NCI-H1436 treated with DMSO at 0.1 percent for 48 hours (cell line): ENCODE data around the gene CROCC2.

ENCODE experiments used
- DNase-seq: peaks from one replicate; lab custom pipeline; 2025; lab: John Stamatoyannopoulos, UW

CROCC2 gene

DNA sequence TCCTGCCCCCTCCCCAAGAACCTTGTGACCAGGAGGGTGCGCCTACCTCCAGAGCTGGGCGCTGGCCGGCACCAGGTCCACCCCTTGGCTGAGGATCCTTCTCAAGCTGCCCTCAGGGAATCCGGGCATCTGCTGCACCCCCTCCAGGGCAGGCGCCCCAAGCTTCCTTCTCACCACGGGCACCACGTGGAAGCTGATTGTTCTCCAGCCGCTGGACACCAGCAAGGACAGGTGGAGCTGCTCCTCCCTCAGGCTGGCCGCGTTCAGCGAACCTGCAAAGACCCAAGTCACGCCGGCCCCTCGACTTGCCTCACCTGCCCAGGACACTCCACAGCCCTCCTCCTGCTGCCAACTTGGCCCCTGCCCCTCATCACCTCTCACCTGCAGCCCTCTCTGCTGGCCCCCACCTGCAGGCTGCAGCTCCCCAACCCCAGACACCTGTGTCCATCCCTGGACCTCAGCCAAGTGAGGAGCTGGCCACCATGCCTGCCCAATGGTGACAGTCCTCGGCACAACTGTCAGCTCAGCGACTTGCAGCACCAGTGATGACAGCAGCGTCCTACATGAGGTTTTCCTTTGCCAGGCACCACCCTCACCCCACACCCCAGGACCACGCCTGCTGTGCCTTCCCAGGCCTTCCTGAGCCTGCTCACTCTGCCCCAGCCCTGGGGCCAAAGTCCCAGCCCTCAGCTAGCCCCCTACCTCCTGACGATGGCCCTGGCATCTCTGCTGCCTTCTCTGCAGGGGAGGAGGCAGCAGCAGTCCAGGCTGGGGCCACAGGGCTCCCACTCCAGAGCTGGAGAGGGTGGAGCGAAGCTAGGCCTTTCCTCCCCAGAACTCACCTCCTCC lies 14.4 kb upstream of the CROCC2 start:
- no peak for DNase-seq

DNA sequence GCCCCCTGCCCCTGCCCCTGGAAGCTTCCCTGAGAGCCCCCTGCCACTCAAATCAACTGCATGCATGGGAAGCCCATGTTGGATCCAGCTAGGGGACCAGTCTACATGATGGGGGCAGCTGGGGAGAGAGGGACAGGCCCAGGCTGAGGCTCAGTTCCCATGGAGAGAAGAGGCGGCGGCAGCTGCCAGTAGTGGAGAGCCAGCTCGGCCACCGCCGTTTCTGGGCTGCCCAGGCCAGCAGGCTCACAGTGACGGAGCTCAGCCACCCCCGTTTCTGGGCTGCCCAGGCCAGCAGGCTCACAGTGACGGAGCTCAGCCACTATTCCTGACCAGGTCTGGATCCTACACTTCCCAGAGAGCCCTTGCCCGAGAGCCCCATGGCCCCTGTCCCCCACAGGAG lies 13.8 kb upstream of the CROCC2 start:
- DNase-seq: no peak

- DNase-seq: no peak
These were observed 13.2 kb upstream of the CROCC2 start for GRCh38 chr2:240892925-240893324.

GRCh38 chr2:240893363-240893844 lies 12.7 kb upstream of the CROCC2 start:
- no peak for DNase-seq

DNA sequence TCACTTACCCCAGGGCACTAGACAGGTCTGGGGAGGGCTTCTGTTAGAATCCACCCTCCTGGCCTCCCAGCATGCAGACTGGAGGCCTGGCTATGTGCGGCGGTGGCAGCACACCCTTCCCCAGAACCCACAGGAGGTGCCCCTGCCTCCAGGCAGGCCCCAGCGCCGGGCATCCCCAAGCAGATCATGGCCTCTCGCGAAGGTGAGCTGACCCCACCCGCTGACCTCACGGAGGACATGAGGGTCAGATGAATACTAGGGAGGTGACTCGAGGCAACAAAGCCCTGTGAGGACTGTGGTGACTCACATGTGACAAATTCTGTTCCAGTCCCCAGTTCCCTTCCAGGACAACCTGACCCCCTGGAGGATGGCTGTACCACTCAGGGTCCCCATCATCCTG lies 12.1 kb upstream of the CROCC2 start:
- DNase-seq: no peak

- no peak for DNase-seq
These were observed 11.1 kb upstream of the CROCC2 start for GRCh38 chr2:240894836-240895558.

- DNase-seq: no peak
These were observed 10.3 kb upstream of the CROCC2 start, which contains the start of gene MAB21L4 for GRCh38 chr2:240895656-240896388. MAB21L4 (minus strand) TSS chr2:240896156; CDS start chr2:240895997, 159 bp downstream.

GRCh38 chr2:240896394-240896793 lies 9.7 kb upstream of the CROCC2 start:
- DNase-seq: no peak

DNA sequence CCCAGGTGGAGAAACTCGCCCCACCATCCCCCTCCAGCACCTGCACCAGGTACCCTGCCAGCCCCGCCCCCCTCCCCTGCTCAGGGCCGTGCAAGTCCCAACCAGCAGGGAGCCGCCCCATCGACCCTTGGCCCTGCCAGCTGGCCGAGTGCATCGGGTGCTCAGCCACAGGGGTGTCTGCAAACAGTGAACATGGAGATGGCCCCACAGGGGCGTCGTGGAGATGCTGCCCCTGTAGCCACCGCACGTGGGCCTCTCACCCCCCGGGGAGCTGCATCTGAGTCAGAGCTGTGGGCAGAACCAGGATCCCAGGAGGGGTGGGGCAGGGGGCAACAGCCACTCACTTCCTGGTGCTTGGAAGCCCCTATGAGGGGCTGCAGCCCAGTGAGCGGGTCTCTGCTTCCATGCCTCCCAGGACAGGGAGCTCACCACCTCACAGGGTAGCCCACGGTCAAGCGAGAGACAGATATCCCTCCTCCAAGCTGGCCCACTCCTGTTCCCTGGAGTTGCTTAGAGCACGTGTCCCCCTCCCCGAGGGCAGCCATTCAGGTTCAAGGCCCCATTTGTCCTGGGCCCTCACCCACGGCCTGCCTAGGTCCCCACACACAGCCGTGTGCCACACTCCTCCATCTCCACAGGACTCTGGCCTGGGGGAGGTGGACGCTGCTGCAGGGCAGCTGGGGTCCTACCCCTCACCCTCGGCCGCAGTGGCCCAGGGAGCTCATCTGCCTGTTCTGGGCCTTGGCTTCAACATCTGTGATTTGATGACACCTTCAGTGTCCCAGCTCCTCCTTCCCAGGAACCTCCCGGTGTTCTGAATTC lies 9.1 kb upstream of the CROCC2 start:
- no peak for DNase-seq

GRCh38 chr2:240898108-240898730 lies 7.9 kb upstream of the CROCC2 start:
- no peak for DNase-seq

DNA sequence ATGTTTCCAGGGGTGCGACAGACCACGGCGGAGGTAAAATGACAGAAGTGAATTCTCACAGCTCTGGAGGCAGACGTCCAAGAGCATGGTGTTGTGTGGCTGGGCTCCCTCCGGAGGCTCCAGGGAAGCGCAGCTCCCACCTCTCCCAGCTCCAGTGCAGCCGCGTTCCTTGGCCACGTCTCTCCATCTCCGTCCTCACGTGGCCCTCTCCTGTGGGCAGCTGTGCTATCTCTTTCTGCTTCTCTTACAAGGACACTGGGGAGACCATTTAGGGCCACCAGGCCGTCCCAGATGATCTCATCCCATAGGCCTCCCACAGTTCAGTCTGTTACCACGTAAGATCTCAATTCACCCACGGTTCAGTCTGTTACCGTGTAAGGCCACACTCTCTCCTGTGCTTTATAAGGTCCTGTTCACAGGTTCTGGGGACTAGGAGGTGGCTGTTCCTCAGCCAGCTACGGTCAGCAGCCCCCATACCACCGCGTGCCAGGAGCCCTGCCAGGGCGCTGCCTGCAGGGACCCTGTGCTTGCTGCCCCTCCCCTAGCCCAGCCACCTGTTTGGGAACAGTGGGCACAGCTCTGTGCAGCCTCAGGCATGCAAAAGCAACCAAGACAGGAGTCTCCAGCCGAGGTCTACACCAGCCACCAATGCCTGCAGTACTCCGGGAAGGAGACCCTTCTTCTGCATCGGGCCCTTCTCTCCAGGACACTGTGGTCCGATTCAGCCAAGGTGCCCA lies 7.2 kb upstream of the CROCC2 start:
- no peak for DNase-seq

GRCh38 chr2:240899468-240899865 lies 6.7 kb upstream of the CROCC2 start:
- DNase-seq: no peak

DNA sequence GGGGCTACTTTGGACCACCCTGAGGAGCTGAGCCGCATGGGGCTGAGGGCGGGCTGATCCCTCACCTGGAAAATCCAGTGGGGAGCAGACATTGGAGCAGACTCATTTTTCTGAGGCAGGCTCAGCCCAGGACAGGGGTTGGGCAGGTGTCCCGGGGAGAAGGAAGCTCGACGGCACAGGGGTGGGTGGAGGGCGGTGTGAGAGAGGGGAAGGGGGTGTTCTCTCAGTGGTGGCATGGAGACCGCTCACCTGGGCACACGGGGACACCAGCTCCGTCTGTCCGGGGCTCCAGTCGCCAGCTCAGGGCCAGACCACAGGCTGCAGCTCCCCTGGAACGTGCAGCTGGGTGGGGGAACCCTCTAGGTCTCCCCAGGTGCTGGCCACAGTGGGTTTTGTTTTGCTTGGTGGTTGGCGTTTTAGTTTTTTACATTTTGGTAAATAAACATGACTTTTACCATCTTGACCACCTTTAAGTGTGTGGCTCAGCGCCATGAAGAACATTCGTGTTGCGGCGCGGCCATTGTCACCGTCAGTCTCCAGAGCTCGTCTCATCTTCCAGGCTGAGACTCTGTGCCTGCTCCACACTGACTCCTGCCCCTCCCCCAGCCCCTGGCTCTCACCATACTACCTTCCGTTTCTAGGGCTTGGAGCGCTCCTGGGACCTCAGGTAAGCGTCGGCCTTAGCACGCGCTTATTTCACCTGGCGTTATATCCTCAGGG lies 5.8 kb upstream of the CROCC2 start:
- DNase-seq: no peak

GRCh38 chr2:240901986-240902614 lies 4.0 kb upstream of the CROCC2 start:
- DNase-seq: no peak

GRCh38 chr2:240902615-240903041 lies 3.5 kb upstream of the CROCC2 start:
- no peak for DNase-seq

DNA sequence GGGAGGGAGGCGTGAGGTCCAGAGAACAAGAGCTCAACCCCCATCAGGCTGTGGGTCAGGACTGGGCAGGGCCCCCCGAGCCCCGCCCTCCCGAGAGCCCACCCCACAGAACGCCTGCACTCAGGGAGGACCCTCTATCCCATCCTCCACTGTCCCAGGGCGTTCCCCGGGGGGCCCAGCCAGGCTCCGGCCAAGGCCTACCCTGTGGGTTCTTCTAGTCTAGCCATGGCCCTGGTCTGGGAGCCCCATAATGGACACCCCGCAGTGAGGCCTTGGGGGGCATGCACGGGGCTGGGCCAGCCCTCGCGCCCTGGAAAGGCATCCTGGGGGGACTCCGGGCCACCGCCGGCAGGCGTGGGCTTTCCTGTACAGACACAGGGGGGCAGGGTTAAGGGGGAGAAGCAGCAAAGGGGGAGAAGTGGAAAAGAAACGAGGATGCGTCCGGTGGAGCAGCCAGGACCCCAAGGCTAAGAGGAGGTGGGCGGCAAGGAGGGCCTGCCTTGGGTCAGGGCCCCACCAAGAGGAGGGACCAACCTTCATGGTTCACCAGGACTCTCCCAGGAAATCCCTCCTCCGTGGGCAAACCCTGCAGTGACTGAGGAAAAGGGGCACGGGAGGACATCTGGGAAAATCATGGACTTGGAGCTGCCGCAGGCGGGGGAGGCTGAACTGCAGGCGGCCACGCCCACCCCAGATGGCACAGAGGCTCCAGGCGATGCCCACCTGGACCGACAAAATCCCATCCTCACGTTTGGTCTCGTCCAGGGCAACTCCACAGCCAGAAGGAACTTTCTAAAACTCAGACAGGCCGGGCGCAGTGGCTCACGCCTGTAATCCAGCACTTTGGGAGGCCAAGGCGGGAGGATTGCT lies 2.7 kb upstream of the CROCC2 start:
- no peak for DNase-seq

- DNase-seq: no peak
These were observed 1.6 kb upstream of the CROCC2 start for GRCh38 chr2:240904216-240905175.
